WTC11 (cell line): Measurements from ENCODE around the gene RTKN2. TPM values are rescaled to one million over a fixed set of nuclear protein-coding genes. Genes with fewer than 3 reads are reported as not detected.

Experiments used
- ATAC-seq: fragments of 200-7000 bp; cut with Tn5 transposase; 2 replicates; pipeline ENCODE4 v1.10.0; 2021; ENCODE audit warnings: mild to moderate bottlenecking, moderate library complexity
- CTCF ChIA-PET: fragments of 300-600 bp; sonication (Branson Sonifier 250); formaldehyde crosslinking; loops from one replicate; lab custom pipeline; 2021; ENCODE audit warnings: antibody characterized with exemption; lab: Charles Lee
- POLR2A ChIA-PET: fragments of 350-600 bp; sonication (Branson Sonifier 250); formaldehyde crosslinking; loops from one replicate; lab custom pipeline; 2021; ENCODE audit warnings: antibody characterized with exemption; lab: Charles Lee
- DNase-seq: peaks from one replicate; pipeline ENCODE4 v3.0.0; 2021; ENCODE audit warnings: low spot score
- H3K27ac Mint-ChIP-seq: 2 replicates; pipeline ENCODE4 v1.8.0; 2021; ENCODE audit warnings: mixed read lengths
- H3K27me3 Mint-ChIP-seq: 2 replicates; pipeline ENCODE4 v1.8.0; 2021; ENCODE audit warnings: low read depth, mild to moderate bottlenecking, moderate library complexity, mixed read lengths
- H3K36me3 Mint-ChIP-seq: 2 replicates; pipeline ENCODE4 v1.8.0; 2021; ENCODE audit warnings: mixed read lengths
- H3K4me1 Mint-ChIP-seq: 2 replicates; pipeline ENCODE4 v1.8.0; 2022; ENCODE audit warnings: mixed read lengths
- H3K4me3 Mint-ChIP-seq: 2 replicates; pipeline ENCODE4 v1.8.0; 2021; ENCODE audit warnings: mild to moderate bottlenecking, moderate library complexity, mixed read lengths
- H3K9me3 Mint-ChIP-seq: 2 replicates; pipeline ENCODE4 v1.8.0; 2021; ENCODE audit warnings: mixed read lengths
- AFF4 ChIP-seq: sonication (generic); formaldehyde crosslinking; IDR thresholded peaks from 2 replicates; pipeline ENCODE4 v1.8.1; 2023; ENCODE audit warnings: mild to moderate bottlenecking, missing genetic modification reagents, borderline replicate concordance
- CBFB ChIP-seq: sonication (generic); formaldehyde crosslinking; IDR thresholded peaks from 2 replicates; pipeline ENCODE4 v1.8.1; 2022; ENCODE audit warnings: mild to moderate bottlenecking, low read depth, missing genetic modification reagents
- CREB1 ChIP-seq: sonication (generic); formaldehyde crosslinking; IDR thresholded peaks from 2 replicates; pipeline ENCODE4 v1.8.0; 2023; ENCODE audit warnings: mild to moderate bottlenecking, missing genetic modification reagents
- E2F5 ChIP-seq: sonication (generic); formaldehyde crosslinking; IDR thresholded peaks from 2 replicates; pipeline ENCODE4 v1.8.1; 2022; ENCODE audit warnings: mild to moderate bottlenecking, moderate library complexity, missing genetic modification reagents
- ESRRA ChIP-seq: sonication (generic); formaldehyde crosslinking; IDR thresholded peaks from 2 replicates; pipeline ENCODE4 v1.8.1; 2022; ENCODE audit warnings: mild to moderate bottlenecking, missing genetic modification reagents, borderline replicate concordance
- IRF1 ChIP-seq: sonication (generic); formaldehyde crosslinking; IDR thresholded peaks from 2 replicates; pipeline ENCODE4 v1.8.0; 2023; ENCODE audit warnings: missing genetic modification reagents
- MYBL2 ChIP-seq: sonication (generic); formaldehyde crosslinking; IDR thresholded peaks from 2 replicates; pipeline ENCODE4 v1.8.1; 2023; ENCODE audit warnings: mild to moderate bottlenecking, moderate library complexity, missing genetic modification reagents
- NR1H2 ChIP-seq: sonication (generic); formaldehyde crosslinking; IDR thresholded peaks from 2 replicates; pipeline ENCODE4 v1.9.0; 2021; ENCODE audit warnings: mild to moderate bottlenecking, moderate library complexity, missing genetic modification reagents
- NR2C2 ChIP-seq: sonication (generic); formaldehyde crosslinking; IDR thresholded peaks from 2 replicates; pipeline ENCODE4 v1.8.0; 2022; ENCODE audit warnings: mild to moderate bottlenecking, missing genetic modification reagents
- OVOL2 ChIP-seq: fragments of 250-450 bp; sonication (Bioruptor Pico); IDR thresholded peaks from 2 replicates; pipeline ENCODE4 v1.9.0; 2021; ENCODE audit warnings: mild to moderate bottlenecking, borderline replicate concordance
- RELA ChIP-seq: sonication (generic); formaldehyde crosslinking; IDR thresholded peaks from 2 replicates; pipeline ENCODE4 v1.8.1; 2022; ENCODE audit warnings: missing genetic modification reagents, mild to moderate bottlenecking, borderline replicate concordance
- RORB ChIP-seq: fragments of 250-450 bp; sonication (Bioruptor Pico); IDR thresholded peaks from 2 replicates; pipeline ENCODE4 v1.9.0; 2021; ENCODE audit warnings: mild to moderate bottlenecking
- SOX15 ChIP-seq: fragments of 250-450 bp; sonication (Bioruptor Pico); IDR thresholded peaks from 2 replicates; pipeline ENCODE4 v1.9.0; 2021; ENCODE audit warnings: mild to moderate bottlenecking
- SP1 ChIP-seq: sonication (generic); formaldehyde crosslinking; conservative IDR thresholded peaks from 2 replicates; pipeline ENCODE4 v1.8.1; 2022; ENCODE audit warnings: missing genetic modification reagents
- STAT6 ChIP-seq: sonication (generic); formaldehyde crosslinking; conservative IDR thresholded peaks from 2 replicates; pipeline ENCODE4 v1.8.1; 2023; ENCODE audit warnings: mild to moderate bottlenecking, low read depth, missing genetic modification reagents, moderate library complexity
- TCF7 ChIP-seq: sonication (generic); formaldehyde crosslinking; IDR thresholded peaks from 2 replicates; pipeline ENCODE4 v1.8.0; 2022; ENCODE audit warnings: mild to moderate bottlenecking, low read depth, missing genetic modification reagents, moderate library complexity
- TEAD4 ChIP-seq: sonication (generic); formaldehyde crosslinking; IDR thresholded peaks from 2 replicates; pipeline ENCODE4 v1.8.0; 2022; ENCODE audit warnings: mild to moderate bottlenecking, missing genetic modification reagents
- ZBTB21 ChIP-seq: sonication (generic); formaldehyde crosslinking; IDR thresholded peaks from 2 replicates; pipeline ENCODE4 v1.8.1; 2023; ENCODE audit warnings: mild to moderate bottlenecking, missing genetic modification reagents, borderline replicate concordance
- ZNF138 ChIP-seq: sonication (generic); formaldehyde crosslinking; conservative IDR thresholded peaks from 2 replicates; pipeline ENCODE4 v1.8.1; 2022; ENCODE audit warnings: mild to moderate bottlenecking, moderate library complexity, missing genetic modification reagents
- ZNF396 ChIP-seq: fragments of 250-450 bp; sonication (Bioruptor Pico); IDR thresholded peaks from 2 replicates; pipeline ENCODE4 v1.8.0; 2021; ENCODE audit warnings: mild to moderate bottlenecking, moderate library complexity, borderline replicate concordance
- ZNF416 ChIP-seq: fragments of 250-450 bp; sonication (Bioruptor Pico); IDR thresholded peaks from 2 replicates; pipeline ENCODE4 v1.9.0; 2021; ENCODE audit warnings: mild to moderate bottlenecking, inconsistent platforms
- ZNF512 ChIP-seq: sonication (generic); formaldehyde crosslinking; IDR thresholded peaks from 2 replicates; pipeline ENCODE4 v1.8.1; 2022; ENCODE audit warnings: missing genetic modification reagents, borderline replicate concordance
- total RNA-seq: library from RNA; stranded (reverse); gene quantifications from 3 replicates; pipeline ENCODE4 v1.2.3, GENCODE V29; 2021
- TF ChIP-seq, protein P1 (sequence below): sonication (generic); formaldehyde crosslinking; IDR thresholded peaks from 2 replicates; pipeline ENCODE4 v1.8.1; 2023; ENCODE audit warnings: mild to moderate bottlenecking, missing genetic modification reagents, moderate library complexity
- TF ChIP-seq, protein P2 (sequence below): sonication (generic); formaldehyde crosslinking; IDR thresholded peaks from 2 replicates; pipeline ENCODE4 v1.8.0; 2022; ENCODE audit warnings: mild to moderate bottlenecking, missing genetic modification reagents
- TF ChIP-seq, protein P3 (sequence below): sonication (generic); formaldehyde crosslinking; IDR thresholded peaks from 2 replicates; pipeline ENCODE4 v1.8.1; 2023; ENCODE audit warnings: mild to moderate bottlenecking, missing genetic modification reagents

The RTKN2 gene
- total RNA-seq, 1 experiment from 2014 or later, result 20.5 TPM

GRCh38 chr10:62268399-62269114 is at the start of gene RTKN2 (continued):
- TF ChIP-seq AFF4 (CRISPR knock-in tag) (no peak), IRF1 (CRISPR knock-in tag) (no peak), NR1H2 (no peak), RELA (CRISPR knock-in tag) (0 out of 2 replicates have a peak, but pooled peaks have one; percentile 53), CREB1 (peak; percentile 74), NR2C2 (CRISPR knock-in tag) (peak; percentile 23; the same call in 1 of the 2 replicates), E2F5 (CRISPR knock-in tag) (peak; percentile 80), OVOL2 (no peak), ZNF512 (CRISPR knock-in tag) (no peak), TEAD4 (no peak), SOX15 (CRISPR knock-in tag) (no peak), ZNF138 (CRISPR knock-in tag) (no peak), ZBTB21 (CRISPR knock-in tag) (no peak), RORB (no peak), ZNF396 (CRISPR knock-in tag) (no peak), ZNF416 (CRISPR knock-in tag) (no peak)
- TF ChIP-seq, protein P1, sequence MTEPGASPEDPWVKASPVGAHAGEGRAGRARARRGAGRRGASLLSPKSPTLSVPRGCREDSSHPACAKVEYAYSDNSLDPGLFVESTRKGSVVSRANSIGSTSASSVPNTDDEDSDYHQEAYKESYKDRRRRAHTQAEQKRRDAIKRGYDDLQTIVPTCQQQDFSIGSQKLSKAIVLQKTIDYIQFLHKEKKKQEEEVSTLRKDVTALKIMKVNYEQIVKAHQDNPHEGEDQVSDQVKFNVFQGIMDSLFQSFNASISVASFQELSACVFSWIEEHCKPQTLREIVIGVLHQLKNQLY (CRISPR knock-in tag), result no peak
- TF ChIP-seq, protein P2, sequence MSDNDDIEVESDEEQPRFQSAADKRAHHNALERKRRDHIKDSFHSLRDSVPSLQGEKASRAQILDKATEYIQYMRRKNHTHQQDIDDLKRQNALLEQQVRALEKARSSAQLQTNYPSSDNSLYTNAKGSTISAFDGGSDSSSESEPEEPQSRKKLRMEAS, result peak; percentile 71

DNA sequence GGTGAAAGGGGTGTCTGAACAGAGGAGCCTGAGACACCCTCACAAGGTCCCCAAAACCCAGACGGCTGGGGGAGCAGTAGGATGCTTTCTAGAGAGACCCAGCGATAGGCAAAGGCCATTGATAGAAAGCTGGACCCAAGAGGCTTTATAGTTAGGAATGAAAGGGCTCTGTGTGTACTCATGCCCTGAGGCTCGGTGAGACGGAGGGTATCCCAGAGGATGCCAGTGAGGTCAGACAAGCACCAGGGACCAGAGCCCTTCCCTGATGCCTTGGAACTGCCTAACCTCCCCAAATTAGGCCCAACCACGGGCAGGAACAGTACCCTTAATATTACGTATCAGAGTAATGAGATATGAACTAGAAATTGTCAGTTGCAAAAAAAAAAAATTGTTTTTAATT is 48.6 kb upstream of the RTKN2 start:
- peaks cover 8% of the 10 kb centered on the region for H3K9me3 Mint-ChIP-seq
- H3K4me1 Mint-ChIP-seq, result no peaks in the 10 kb centered on the region
- DNase-seq, result no peak
- POLR2A ChIA-PET, result no interaction called here
- no peak for ATAC-seq
- no peaks in the 10 kb centered on the region for H3K36me3 Mint-ChIP-seq
- no peak overlapping the region for H3K4me3 Mint-ChIP-seq
- H3K27me3 Mint-ChIP-seq, result no peaks in the 10 kb centered on the region
- CTCF ChIA-PET, result no interaction called here
- no peak overlapping the region for H3K27ac Mint-ChIP-seq
- no peak for TF ChIP-seq CBFB (CRISPR knock-in tag)
- no peak for TF ChIP-seq MYBL2
- no peak for TF ChIP-seq SP1 (CRISPR knock-in tag)
- TF ChIP-seq ESRRA, result no peak
- no peak for TF ChIP-seq TCF7
- TF ChIP-seq STAT6, result no peak
- no peak for TF ChIP-seq CREB1
- TF ChIP-seq, protein P3, sequence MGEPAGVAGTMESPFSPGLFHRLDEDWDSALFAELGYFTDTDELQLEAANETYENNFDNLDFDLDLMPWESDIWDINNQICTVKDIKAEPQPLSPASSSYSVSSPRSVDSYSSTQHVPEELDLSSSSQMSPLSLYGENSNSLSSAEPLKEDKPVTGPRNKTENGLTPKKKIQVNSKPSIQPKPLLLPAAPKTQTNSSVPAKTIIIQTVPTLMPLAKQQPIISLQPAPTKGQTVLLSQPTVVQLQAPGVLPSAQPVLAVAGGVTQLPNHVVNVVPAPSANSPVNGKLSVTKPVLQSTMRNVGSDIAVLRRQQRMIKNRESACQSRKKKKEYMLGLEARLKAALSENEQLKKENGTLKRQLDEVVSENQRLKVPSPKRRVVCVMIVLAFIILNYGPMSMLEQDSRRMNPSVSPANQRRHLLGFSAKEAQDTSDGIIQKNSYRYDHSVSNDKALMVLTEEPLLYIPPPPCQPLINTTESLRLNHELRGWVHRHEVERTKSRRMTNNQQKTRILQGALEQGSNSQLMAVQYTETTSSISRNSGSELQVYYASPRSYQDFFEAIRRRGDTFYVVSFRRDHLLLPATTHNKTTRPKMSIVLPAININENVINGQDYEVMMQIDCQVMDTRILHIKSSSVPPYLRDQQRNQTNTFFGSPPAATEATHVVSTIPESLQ (CRISPR knock-in tag), result no peak
